HG02981 (cell line): Measurements from ENCODE around the gene CACNA1B.

ENCODE experiments used
- ATAC-seq: cut with Tn5 transposase; IDR thresholded peaks from one replicate; pipeline ENCODE4 v1.9.1; 2021; ENCODE audit warnings: mild to moderate bottlenecking, moderate library complexity; ENCODE audit not compliant: unreplicated experiment

Gene CACNA1B

GRCh38 chr9:138049779-138050471 lies 172.3 kb downstream of the CACNA1B start:
- ATAC-seq = no peak

GRCh38 chr9:138050472-138051330 lies 173.1 kb downstream of the CACNA1B start:
- ATAC-seq = no peak

- no peak for ATAC-seq
Observed at GRCh38 chr9:138051586-138052321, 174.2 kb downstream of the CACNA1B start.

GRCh38 chr9:138052322-138052615 lies 174.7 kb downstream of the CACNA1B start:
- ATAC-seq = no peak

GRCh38 chr9:138052635-138053320 lies 175.2 kb downstream of the CACNA1B start:
- no peak for ATAC-seq

- ATAC-seq = no peak
Observed at GRCh38 chr9:138053321-138053868, 175.8 kb downstream of the CACNA1B start.

GRCh38 chr9:138053996-138054752 lies 176.6 kb downstream of the CACNA1B start:
- no peak for ATAC-seq

- ATAC-seq = no peak
Observed at GRCh38 chr9:138057726-138058125, 180.1 kb downstream of the CACNA1B start.

- no peak for ATAC-seq
Observed at GRCh38 chr9:138058181-138058580, 180.6 kb downstream of the CACNA1B start.

- ATAC-seq = no peak
Observed at GRCh38 chr9:138059196-138059595, 181.6 kb downstream of the CACNA1B start.

GRCh38 chr9:138060365-138060764 lies 182.8 kb downstream of the CACNA1B start:
- no peak for ATAC-seq

- no peak for ATAC-seq
Observed at GRCh38 chr9:138060881-138061280, 183.3 kb downstream of the CACNA1B start.

- no peak for ATAC-seq
Observed at GRCh38 chr9:138061631-138062030, 184.0 kb downstream of the CACNA1B start.

- ATAC-seq = no peak
Observed at GRCh38 chr9:138062196-138062595, 184.6 kb downstream of the CACNA1B start.

- ATAC-seq = no peak
Observed at GRCh38 chr9:138063033-138063432, 185.5 kb downstream of the CACNA1B start.

- no peak for ATAC-seq
Observed at GRCh38 chr9:138063785-138064184, 186.2 kb downstream of the CACNA1B start.

GRCh38 chr9:138064547-138064946 lies 187.0 kb downstream of the CACNA1B start:
- ATAC-seq = no peak

- ATAC-seq = no peak
Observed at GRCh38 chr9:138065287-138065686, 187.7 kb downstream of the CACNA1B start.

GRCh38 chr9:138066049-138066448 lies 188.5 kb downstream of the CACNA1B start:
- no peak for ATAC-seq
